IMR-90 (cell line): ENCODE results near the gene ZSWIM9.

Experiments
- CEBPB ChIP-seq: IDR thresholded peaks from 2 replicates; pipeline ENCODE4 v1.6.1; 2012; ENCODE audit warnings: low read depth, low read length, improper control_type of control experiment
- CHD1 ChIP-seq: IDR thresholded peaks from 2 replicates; pipeline ENCODE4 v1.6.1; 2012; ENCODE audit warnings: low read depth, low read length, improper control_type of control experiment
- POLR2A ChIP-seq: IDR thresholded peaks from 2 replicates; pipeline ENCODE4 v1.6.1; 2012; ENCODE audit warnings: mild to moderate bottlenecking, low read depth, low read length

GRCh38 chr19:48218997-48219396 is 48.5 kb downstream of the ZSWIM9 start:
- no peak for TF ChIP-seq POLR2A
- no peak for TF ChIP-seq CHD1
- TF ChIP-seq CEBPB = no peak
